ENCODE data around the gene DDX17.

- TF ChIP-seq CTCF (IDR thresholded peaks at IDR 0.05) = no peak
- TF ChIP-seq POLR2A (IDR thresholded peaks at IDR 0.05) = no peak
Observed at GRCh38 chr22:38437416-38437815, 68.7 kb downstream of the DDX17 start.
